Neural progenitor cell (in vitro differentiated cells): ENCODE data around the gene CBLC. TPM values are rescaled to one million over a fixed set of nuclear protein-coding genes. Genes with fewer than 3 reads are reported as not detected.

Experiments used
- DNase-seq: peaks from one replicate; pipeline ENCODE4 v3.0.0-alpha.2; 2016; ENCODE audit warnings: low spot score
- H2AFZ ChIP-seq: fragments of 200-600 bp; sonication (generic); replicated peaks from 2 replicates; pipeline ENCODE4 v1.6.1; 2016; ENCODE audit warnings: antibody characterized with exemption
- H3F3A ChIP-seq: fragments of 200-600 bp; sonication (generic); 2 replicates; pipeline ENCODE4 v1.6.1; 2016; ENCODE audit warnings: antibody characterized with exemption, low read depth
- H3K27ac ChIP-seq: fragments of 200-600 bp; sonication (generic); 2 replicates; pipeline ENCODE4 v1.5.1; 2016; ENCODE audit warnings: mild to moderate bottlenecking
- H3K27me3 ChIP-seq: fragments of 200-600 bp; sonication (generic); 2 replicates; pipeline ENCODE4 v1.6.1; 2016; ENCODE audit warnings: mild to moderate bottlenecking, moderate library complexity
- H3K36me3 ChIP-seq: fragments of 200-600 bp; sonication (generic); 2 replicates; pipeline ENCODE4 v1.5.1; 2016
- H3K4me1 ChIP-seq: fragments of 200-600 bp; sonication (generic); 2 replicates; pipeline ENCODE4 v1.6.1; 2016; ENCODE audit warnings: mixed run types
- H3K4me2 ChIP-seq: fragments of 200-600 bp; sonication (generic); 2 replicates; pipeline ENCODE4 v1.6.1; 2016
- H3K4me3 ChIP-seq: fragments of 200-600 bp; sonication (generic); 2 replicates; pipeline ENCODE4 v1.5.1; 2016
- H3K79me2 ChIP-seq: fragments of 200-600 bp; sonication (generic); 2 replicates; pipeline ENCODE4 v1.6.1; 2016; ENCODE audit warnings: low read depth
- H3K9ac ChIP-seq: fragments of 200-600 bp; sonication (generic); 2 replicates; pipeline ENCODE4 v1.6.1; 2016
- H3K9me3 ChIP-seq: fragments of 200-600 bp; sonication (generic); 2 replicates; pipeline ENCODE4 v1.5.1; 2016; ENCODE audit warnings: low read depth
- H4K20me1 ChIP-seq: fragments of 200-600 bp; sonication (generic); 2 replicates; pipeline ENCODE4 v1.6.1; 2016; ENCODE audit warnings: low read depth
- H3K27ac Mint-ChIP-seq: 3 replicates; pipeline ENCODE4 v1.8.0; 2021; ENCODE audit warnings: mixed read lengths
- H3K27me3 Mint-ChIP-seq: 2 replicates; pipeline ENCODE4 v1.8.0; 2022; ENCODE audit warnings: low read depth, mild to moderate bottlenecking, inconsistent platforms, moderate library complexity, mixed read lengths; ENCODE audit not compliant: insufficient read depth
- H3K36me3 Mint-ChIP-seq: 3 replicates; pipeline ENCODE4 v1.8.0; 2021; ENCODE audit warnings: mixed read lengths
- H3K4me1 Mint-ChIP-seq: 3 replicates; pipeline ENCODE4 v1.8.0; 2021; ENCODE audit warnings: mixed read lengths
- H3K4me3 Mint-ChIP-seq: 3 replicates; pipeline ENCODE4 v1.8.0; 2021; ENCODE audit warnings: mild to moderate bottlenecking, moderate library complexity, mixed read lengths
- H3K9me3 Mint-ChIP-seq: 3 replicates; pipeline ENCODE4 v1.8.0; 2020; ENCODE audit warnings: mixed read lengths
- CTCF ChIP-seq: fragments of 200-600 bp; sonication (generic); IDR thresholded peaks from 2 replicates; pipeline ENCODE4 v1.5.1; 2017; ENCODE audit warnings: antibody characterized with exemption, mild to moderate bottlenecking
- EZH2 ChIP-seq: fragments of 200-600 bp; sonication (generic); IDR thresholded peaks from 2 replicates; pipeline ENCODE4 v1.6.1; 2017; ENCODE audit warnings: antibody characterized with exemption, mild to moderate bottlenecking, moderate library complexity
- EZH2phosphoT487 ChIP-seq: fragments of 200-600 bp; sonication (generic); IDR thresholded peaks from 2 replicates; pipeline ENCODE4 v1.6.1; 2017; ENCODE audit warnings: antibody characterized with exemption
- total RNA-seq: library from RNA; depleted of rRNA; stranded (reverse); fragments of >200 nt; gene quantifications from 2 replicates; pipeline ENCODE4 v1.2.3, GENCODE V29; 2015; ENCODE audit warnings: low replicate concordance

The CBLC gene
- total RNA-seq, 1 donor from 2014 or later: 1.5 TPM

DNA sequence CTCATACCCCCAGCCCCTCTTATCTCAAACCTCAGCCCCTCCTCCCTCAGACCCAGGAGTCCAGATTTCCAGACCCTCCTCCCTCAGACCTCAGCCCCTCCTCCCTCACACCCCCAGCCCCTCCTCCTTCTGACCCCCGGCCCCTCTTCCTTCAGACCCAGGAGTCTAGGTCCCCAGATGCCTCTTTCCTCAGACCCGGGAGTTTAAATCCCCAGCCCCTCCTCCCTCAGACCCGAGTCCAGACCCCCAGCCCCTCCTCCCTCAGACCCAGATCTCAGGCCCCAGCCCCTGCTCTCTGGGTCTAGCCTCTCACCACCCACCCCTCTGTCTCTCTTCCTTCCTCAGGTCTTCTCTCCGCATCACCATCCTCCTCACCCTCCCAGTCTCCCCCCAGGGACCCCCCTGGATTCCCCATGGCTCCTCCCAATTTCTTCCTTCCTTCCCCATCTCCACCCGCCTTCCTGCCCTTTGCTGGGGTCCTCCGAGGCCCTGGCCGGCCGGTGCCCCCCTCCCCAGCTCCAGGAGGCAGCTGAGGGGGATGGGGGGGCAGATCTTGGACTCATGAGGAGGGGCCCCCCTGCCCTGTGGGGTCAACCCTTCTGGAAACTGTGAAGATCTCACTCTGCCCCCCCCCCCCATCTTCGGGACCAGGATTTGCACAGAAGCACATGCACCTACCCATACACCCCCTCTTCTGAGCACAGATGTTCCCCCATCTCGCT lies 18.4 kb upstream of the CBLC start:
- Mint-ChIP-seq H3K27ac (peak overlapping the region; percentile 53), H3K27me3 (peaks cover 29% of the 10 kb centered on the region), H3K36me3 (no peaks in the 10 kb centered on the region), H3K9me3 (no peaks in the 10 kb centered on the region), H3K4me3 (peak overlapping the region; percentile 71), H3K4me1 (peaks cover 20% of the 10 kb centered on the region)
- peaks cover 20% of the 10 kb centered on the region for H3F3A ChIP-seq
- no peaks in the 10 kb centered on the region for H3K9me3 ChIP-seq
- no peaks in the 10 kb centered on the region for H3K36me3 ChIP-seq
- H3K9ac ChIP-seq: no peak overlapping the region
- no peak overlapping the region for H3K27ac ChIP-seq
- no peaks in the 10 kb centered on the region for H3K79me2 ChIP-seq
- H4K20me1 ChIP-seq: peaks cover 27% of the 10 kb centered on the region
- H3K27me3 ChIP-seq: peaks cover 58% of the 10 kb centered on the region
- H2AFZ ChIP-seq: no peak overlapping the region
- no peak for DNase-seq
- no peak overlapping the region for H3K4me3 ChIP-seq
- H3K4me1 ChIP-seq: peaks cover 15% of the 10 kb centered on the region
- no peak overlapping the region for H3K4me2 ChIP-seq
- TF ChIP-seq EZH2 (no peak), EZH2phosphoT487 (no peak), CTCF (no peak)

GRCh38 chr19:44762038-44762437 lies 15.7 kb upstream of the CBLC start:
- Mint-ChIP-seq H3K27me3 (peaks cover 16% of the 10 kb centered on the region), H3K4me1 (peaks cover 14% of the 10 kb centered on the region), H3K4me3 (no peak overlapping the region), H3K9me3 (no peaks in the 10 kb centered on the region), H3K36me3 (no peaks in the 10 kb centered on the region), H3K27ac (no peak overlapping the region)
- no peak overlapping the region for H3K4me3 ChIP-seq
- H4K20me1 ChIP-seq: peaks cover 6% of the 10 kb centered on the region
- no peak for TF ChIP-seq EZH2
- no peak for TF ChIP-seq CTCF
- TF ChIP-seq EZH2phosphoT487: no peak
- H3K9ac ChIP-seq: no peak overlapping the region
- no peak for DNase-seq
- H3K27ac ChIP-seq: no peak overlapping the region
- H3K36me3 ChIP-seq: no peaks in the 10 kb centered on the region
- H3F3A ChIP-seq: peaks cover 13% of the 10 kb centered on the region
- no peak overlapping the region for H3K4me2 ChIP-seq
- no peak overlapping the region for H2AFZ ChIP-seq
- H3K4me1 ChIP-seq: peaks cover 8% of the 10 kb centered on the region
- no peaks in the 10 kb centered on the region for H3K79me2 ChIP-seq
- no peaks in the 10 kb centered on the region for H3K9me3 ChIP-seq
- H3K27me3 ChIP-seq: peaks cover 34% of the 10 kb centered on the region

DNA sequence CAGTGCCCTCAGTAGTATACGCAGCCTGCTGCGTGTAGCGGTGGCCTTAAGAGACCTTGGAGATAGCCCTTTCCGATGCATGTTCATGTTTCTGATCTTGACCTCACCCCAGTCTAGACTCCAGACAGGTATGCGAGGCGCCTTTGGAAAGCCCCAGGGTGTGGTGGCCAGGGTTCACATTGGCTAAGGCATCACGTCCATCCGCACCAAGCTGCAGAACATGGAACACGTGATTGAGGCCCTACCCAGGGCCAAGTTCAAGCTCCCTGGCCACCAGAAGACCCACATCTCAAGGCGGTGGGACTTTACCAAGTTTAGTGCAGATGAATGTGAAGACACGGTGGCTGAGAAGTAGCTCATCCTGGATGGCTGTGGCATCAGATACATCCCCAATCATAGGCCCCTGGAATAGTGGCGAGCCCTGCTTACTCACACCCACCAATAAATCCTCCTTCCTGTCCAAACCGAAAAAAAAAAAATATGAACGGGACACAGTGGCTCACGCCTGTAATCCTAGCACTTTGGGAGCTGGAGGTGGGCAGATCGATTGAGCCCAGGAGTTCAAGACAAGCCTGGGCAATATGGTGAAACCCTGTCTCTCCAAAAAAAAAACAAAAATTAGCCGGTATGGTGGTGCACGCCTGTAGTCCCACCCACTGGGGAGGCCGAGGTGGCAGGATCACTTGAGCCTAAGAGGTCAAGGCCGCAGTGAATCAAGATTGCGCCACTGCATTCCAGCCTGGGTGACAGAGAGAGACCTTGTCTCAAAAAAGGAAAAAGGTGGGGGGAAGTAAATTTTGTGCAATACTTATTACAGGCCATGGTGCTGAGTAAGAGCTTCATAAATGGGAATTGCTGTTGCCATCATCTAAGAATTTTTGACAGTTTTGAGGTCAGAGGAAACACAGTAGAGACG lies 12.4 kb upstream of the CBLC start:
- H3K4me1 ChIP-seq: no peaks in the 10 kb centered on the region
- H3K36me3 ChIP-seq: no peaks in the 10 kb centered on the region
- no peaks in the 10 kb centered on the region for H3K79me2 ChIP-seq
- H3K9ac ChIP-seq: no peak overlapping the region
- Mint-ChIP-seq H3K36me3 (no peaks in the 10 kb centered on the region), H3K4me1 (peaks cover 2% of the 10 kb centered on the region), H3K27me3 (peaks cover 9% of the 10 kb centered on the region), H3K27ac (no peak overlapping the region), H3K9me3 (peaks cover 4% of the 10 kb centered on the region), H3K4me3 (no peak overlapping the region)
- H3K4me2 ChIP-seq: no peak overlapping the region
- no peak overlapping the region for H3K4me3 ChIP-seq
- H3K27me3 ChIP-seq: peaks cover 4% of the 10 kb centered on the region
- no peaks in the 10 kb centered on the region for H3K9me3 ChIP-seq
- TF ChIP-seq EZH2phosphoT487 (no peak), EZH2 (no peak), CTCF (no peak)
- H2AFZ ChIP-seq: no peak overlapping the region
- DNase-seq: no peak
- no peak overlapping the region for H3K27ac ChIP-seq
- no peaks in the 10 kb centered on the region for H3F3A ChIP-seq
- H4K20me1 ChIP-seq: no peaks in the 10 kb centered on the region
